HCT116 (cell line): ENCODE measurements around the gene CBLC. TPM values are rescaled to one million over a fixed set of nuclear protein-coding genes. Genes with fewer than 3 reads are reported as not detected.

Experiments
- ATAC-seq: fragments of 200-7000 bp; cut with Tn5 transposase; 2 replicates; pipeline ENCODE4 v1.9.1; 2020; ENCODE audit warnings: mild to moderate bottlenecking, moderate library complexity
- BruUV-seq: library from RNA; stranded (reverse); fragments of 400-500 nt; replicated peaks from 2 replicates; lab custom pipeline; 2021; lab: Mats Ljungman, UMichigan
- CTCF ChIA-PET: fragments of 300-600 bp; sonication (Branson Sonifier 250); formaldehyde crosslinking; loops from one replicate; lab custom pipeline; 2021; ENCODE audit warnings: antibody characterized with exemption; lab: Charles Lee
- POLR2A ChIA-PET: fragments of 300-600, 350-600 bp; sonication (Branson Sonifier 250); formaldehyde crosslinking; loops from one replicate; lab custom pipeline; 2021; ENCODE audit warnings: antibody characterized with exemption; lab: Charles Lee
- RAD21 ChIA-PET, 2 experiments: fragments of 300-600 bp; sonication (Branson Sonifier 250); formaldehyde crosslinking; loops; one replicate each; lab custom pipeline; 2023; ENCODE audit warnings: low total read pairs in 2 of 2; ENCODE audit not compliant: uncharacterized antibody in 2 of 2, unreplicated experiment in 2 of 2, low non-redundant PET in 1 of 2; lab: Charles Lee
- DNase-seq: peaks from one replicate; pipeline ENCODE4 v3.0.0-alpha.2; 2010; ENCODE audit warnings: low read depth, low spot score
- H2AFZ ChIP-seq: fragments of 200-600 bp; shearing (Covaris generic), sonication (generic); 2 replicates; pipeline ENCODE4 v1.6.1; 2017; ENCODE audit warnings: low read depth, mixed run types, mixed read lengths, antibody characterized with exemption, low read length; ENCODE audit not compliant: poor library complexity, severe bottlenecking
- H3K27ac ChIP-seq: 2 replicates; pipeline ENCODE4 v1.5.1; 2012; ENCODE audit warnings: low read depth, low read length
- H3K27me3 ChIP-seq: fragments of 200-600 bp; sonication (generic); 2 replicates; pipeline ENCODE4 v1.6.1; 2016; ENCODE audit warnings: mixed run types, low read length, mixed read lengths; ENCODE audit not compliant: insufficient read depth
- H3K36me3 ChIP-seq, 2 experiments: fragments of 200-500 bp in 1 of 2; fragments of 200-600 bp in 1 of 2; sonication (Bioruptor generic) in 1 of 2; sonication (generic) in 1 of 2; 2 replicates each; pipeline versions ENCODE4 v1.5.1 to v1.6.1; 2014 to 2016; ENCODE audit warnings: low read length in 2 of 2, inconsistent platforms in 1 of 2, mixed read lengths in 1 of 2, mixed run types in 1 of 2; ENCODE audit not compliant: insufficient read depth in 2 of 2, control insufficient read depth in 1 of 2
- H3K4me1 ChIP-seq, 2 experiments: fragments of 200-600 bp in 1 of 2; sonication (generic) in 1 of 2; 2 replicates each; pipeline versions ENCODE4 v1.5.1 to v1.6.1; 2012 to 2017; ENCODE audit warnings: low read length in 2 of 2, inconsistent platforms in 1 of 2, mild to moderate bottlenecking in 1 of 2, mixed read lengths in 1 of 2, mixed run types in 1 of 2, moderate library complexity in 1 of 2; ENCODE audit not compliant: insufficient read depth in 2 of 2, control insufficient read depth in 1 of 2
- H3K4me2 ChIP-seq: fragments of 200-600 bp; sonication (generic); 2 replicates; pipeline ENCODE4 v1.6.1; 2017; ENCODE audit warnings: mixed run types, low read length, mixed read lengths
- H3K4me3 ChIP-seq, 2 experiments: fragments of 200-600 bp in 1 of 2; sonication (generic) in 1 of 2; replicated peaks in 1 of 2; 2 replicates each; pipeline ENCODE4 v1.5.1; 2011 to 2016; ENCODE audit warnings: low read length in 2 of 2, control low read depth in 1 of 2, low read depth in 1 of 2, mild to moderate bottlenecking in 1 of 2, mixed read lengths in 1 of 2, mixed run types in 1 of 2
- H3K79me2 ChIP-seq: fragments of 200-600 bp; sonication (generic); 2 replicates; pipeline ENCODE4 v1.6.1; 2017; ENCODE audit warnings: mild to moderate bottlenecking, mixed run types, low read length, moderate library complexity, mixed read lengths; ENCODE audit not compliant: insufficient read depth
- H3K9ac ChIP-seq: fragments of 200-600 bp; sonication (generic); 2 replicates; pipeline ENCODE4 v1.6.1; 2016; ENCODE audit warnings: low read length, mixed read lengths
- H3K9me2 ChIP-seq: fragments of 200-600 bp; sonication (generic), shearing (Covaris generic); 2 replicates; pipeline ENCODE4 v1.6.1; 2017; ENCODE audit warnings: mixed run types, mild to moderate bottlenecking, moderate library complexity; ENCODE audit not compliant: insufficient read depth
- H3K9me3 ChIP-seq, 2 experiments: fragments of 200-500 bp in 1 of 2; fragments of 200-600 bp in 1 of 2; sonication (Bioruptor generic) in 1 of 2; sonication (generic) in 1 of 2; 2 replicates each; pipeline ENCODE4 v1.6.1; 2014 to 2017; ENCODE audit warnings: low read length in 2 of 2, mixed read lengths in 2 of 2, inconsistent platforms in 1 of 2, low read depth in 1 of 2, mild to moderate bottlenecking in 1 of 2, mixed run types in 1 of 2, moderate library complexity in 1 of 2; ENCODE audit not compliant: control insufficient read depth in 1 of 2, insufficient read depth in 1 of 2
- H4K20me1 ChIP-seq: fragments of 200-600 bp; sonication (generic), shearing (Covaris generic); 2 replicates; pipeline ENCODE4 v1.6.1; 2017; ENCODE audit warnings: mixed run types, mild to moderate bottlenecking, moderate library complexity; ENCODE audit not compliant: insufficient read depth
- EGR1 ChIP-seq: IDR thresholded peaks from 2 replicates; pipeline ENCODE4 v1.6.1; 2012; ENCODE audit warnings: low read depth
- ELF1 ChIP-seq: IDR thresholded peaks from 2 replicates; pipeline ENCODE4 v1.6.1; 2012; ENCODE audit warnings: low read depth, borderline replicate concordance
- EZH2phosphoT487 ChIP-seq: fragments of 200-600 bp; IDR thresholded peaks from 2 replicates; pipeline ENCODE4 v1.6.1; 2018; ENCODE audit warnings: antibody characterized with exemption, borderline replicate concordance
- JUND ChIP-seq: IDR thresholded peaks from 2 replicates; pipeline ENCODE4 v1.6.1; 2012
- SRF ChIP-seq: IDR thresholded peaks from 2 replicates; pipeline ENCODE4 v1.6.1; 2012; ENCODE audit warnings: low read depth
- intact Hi-C: fragments of 100-400 bp; cut with micrococcal nuclease; formaldehyde crosslinking; loops from 2 replicates; pipeline ENCODE4 v1.10.0; 2022
- total RNA-seq: library from RNA; stranded (reverse); gene quantifications from one replicate; pipeline ENCODE4 v1.2.1, GENCODE V29; 2021; ENCODE audit not compliant: unreplicated experiment
- TF ChIP-seq, protein P1 (sequence below): IDR thresholded peaks from 2 replicates; pipeline ENCODE4 v1.6.1; 2012; ENCODE audit warnings: low read depth

Gene CBLC
- total RNA-seq, 1 experiment from 2014 or later = 54.3 TPM

- Histone ChIP-seq H3K79me2 (no peaks in the 10 kb centered on the region), H3K27ac (no peak overlapping the region), H4K20me1 (no peaks in the 10 kb centered on the region), H3K27me3 (no peaks in the 10 kb centered on the region), H3K4me2 (no peak overlapping the region), H3K9ac (no peak overlapping the region), H3K4me3 (no peak overlapping the region), H3K4me1 (no peaks in the 10 kb centered on the region), H2AFZ (no peak overlapping the region), H3K9me2 (no peaks in the 10 kb centered on the region), H3K36me3 (peaks cover 5 to 10% of the 10 kb centered on the region in 2 experiments; a peak in 3 of 4 replicates), H3K9me3 (no peaks in the 10 kb centered on the region)
- no peak for TF ChIP-seq EGR1
- TF ChIP-seq JUND = no peak
- TF ChIP-seq EZH2phosphoT487 = no peak
- TF ChIP-seq, protein P1, sequence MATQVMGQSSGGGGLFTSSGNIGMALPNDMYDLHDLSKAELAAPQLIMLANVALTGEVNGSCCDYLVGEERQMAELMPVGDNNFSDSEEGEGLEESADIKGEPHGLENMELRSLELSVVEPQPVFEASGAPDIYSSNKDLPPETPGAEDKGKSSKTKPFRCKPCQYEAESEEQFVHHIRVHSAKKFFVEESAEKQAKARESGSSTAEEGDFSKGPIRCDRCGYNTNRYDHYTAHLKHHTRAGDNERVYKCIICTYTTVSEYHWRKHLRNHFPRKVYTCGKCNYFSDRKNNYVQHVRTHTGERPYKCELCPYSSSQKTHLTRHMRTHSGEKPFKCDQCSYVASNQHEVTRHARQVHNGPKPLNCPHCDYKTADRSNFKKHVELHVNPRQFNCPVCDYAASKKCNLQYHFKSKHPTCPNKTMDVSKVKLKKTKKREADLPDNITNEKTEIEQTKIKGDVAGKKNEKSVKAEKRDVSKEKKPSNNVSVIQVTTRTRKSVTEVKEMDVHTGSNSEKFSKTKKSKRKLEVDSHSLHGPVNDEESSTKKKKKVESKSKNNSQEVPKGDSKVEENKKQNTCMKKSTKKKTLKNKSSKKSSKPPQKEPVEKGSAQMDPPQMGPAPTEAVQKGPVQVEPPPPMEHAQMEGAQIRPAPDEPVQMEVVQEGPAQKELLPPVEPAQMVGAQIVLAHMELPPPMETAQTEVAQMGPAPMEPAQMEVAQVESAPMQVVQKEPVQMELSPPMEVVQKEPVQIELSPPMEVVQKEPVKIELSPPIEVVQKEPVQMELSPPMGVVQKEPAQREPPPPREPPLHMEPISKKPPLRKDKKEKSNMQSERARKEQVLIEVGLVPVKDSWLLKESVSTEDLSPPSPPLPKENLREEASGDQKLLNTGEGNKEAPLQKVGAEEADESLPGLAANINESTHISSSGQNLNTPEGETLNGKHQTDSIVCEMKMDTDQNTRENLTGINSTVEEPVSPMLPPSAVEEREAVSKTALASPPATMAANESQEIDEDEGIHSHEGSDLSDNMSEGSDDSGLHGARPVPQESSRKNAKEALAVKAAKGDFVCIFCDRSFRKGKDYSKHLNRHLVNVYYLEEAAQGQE = no peak
- no peak for TF ChIP-seq SRF
- no peak for TF ChIP-seq ELF1
- BruUV-seq = no TSS peak
- intact Hi-C loops = no loop called here
- DNase-seq (no peak), ATAC-seq (no peak)
- ChIA-PET POLR2A (interaction anchor here (1.1 kb wide), 1 partner anchor 11 kb away, joined by 3 read pairs; no protein-coding TSS in a partner anchor), RAD21 (no interaction called here), CTCF (interaction anchor here (0.6 kb wide), 1 partner anchor 489 kb away, joined by 3 read pairs; no protein-coding TSS in a partner anchor)
These were observed 40.9 kb downstream of the CBLC start for GRCh38 chr19:44818466-44819031.
